Measurements from ENCODE around the gene CCNG1.

Gene CCNG1

GRCh38 chr5:163456029-163456589 is 18.7 kb downstream of the CCNG1 start:
- no peak for TF ChIP-seq CTCF (IDR thresholded peaks at IDR 0.05; ENCODE audit: extremely low read depth, insufficient read depth, missing control alignments)
- in situ Hi-C loops (cut with MboI; ENCODE audit: low pct_unique_long_range_greater_than_20kb, low sequenced_read_pairs, unreplicated experiment) = no loop called here
- DNase-seq (ENCODE audit: low spot score) = no peak

GRCh38 chr5:163456840-163457239 is 19.4 kb downstream of the CCNG1 start:
- in situ Hi-C loops (cut with MboI; ENCODE audit: low pct_unique_long_range_greater_than_20kb, low sequenced_read_pairs, unreplicated experiment) = no loop called here
- DNase-seq (ENCODE audit: low spot score) = no peak
- TF ChIP-seq CTCF (IDR thresholded peaks at IDR 0.05; ENCODE audit: extremely low read depth, insufficient read depth, missing control alignments) = no peak

GRCh38 chr5:163458778-163459385 is 21.5 kb downstream of the CCNG1 start:
- no peak for TF ChIP-seq CTCF (IDR thresholded peaks at IDR 0.05; ENCODE audit: extremely low read depth, insufficient read depth, missing control alignments)
- in situ Hi-C loops (cut with MboI; ENCODE audit: low pct_unique_long_range_greater_than_20kb, low sequenced_read_pairs, unreplicated experiment) = no loop called here
- DNase-seq (ENCODE audit: low spot score) = no peak

GRCh38 chr5:163459462-163459818 is 22.0 kb downstream of the CCNG1 start:
- TF ChIP-seq CTCF (IDR thresholded peaks at IDR 0.05; ENCODE audit: extremely low read depth, insufficient read depth, missing control alignments) = no peak
- in situ Hi-C loops (cut with MboI; ENCODE audit: low pct_unique_long_range_greater_than_20kb, low sequenced_read_pairs, unreplicated experiment) = no loop called here
- no peak for DNase-seq (ENCODE audit: low spot score)

GRCh38 chr5:163459819-163460561 is 22.6 kb downstream of the CCNG1 start, which contains the start of gene NUDCD2:
TSS of gene NUDCD2 (minus strand) at chr5:163460102. CDS start at chr5:163460050, 52 bp downstream.
- DNase-seq (ENCODE audit: low spot score) = peak; percentile 88
- in situ Hi-C loops (cut with MboI; ENCODE audit: low pct_unique_long_range_greater_than_20kb, low sequenced_read_pairs, unreplicated experiment) = no loop called here
- TF ChIP-seq CTCF (IDR thresholded peaks at IDR 0.05; ENCODE audit: extremely low read depth, insufficient read depth, missing control alignments) = peak; percentile 34

DNA sequence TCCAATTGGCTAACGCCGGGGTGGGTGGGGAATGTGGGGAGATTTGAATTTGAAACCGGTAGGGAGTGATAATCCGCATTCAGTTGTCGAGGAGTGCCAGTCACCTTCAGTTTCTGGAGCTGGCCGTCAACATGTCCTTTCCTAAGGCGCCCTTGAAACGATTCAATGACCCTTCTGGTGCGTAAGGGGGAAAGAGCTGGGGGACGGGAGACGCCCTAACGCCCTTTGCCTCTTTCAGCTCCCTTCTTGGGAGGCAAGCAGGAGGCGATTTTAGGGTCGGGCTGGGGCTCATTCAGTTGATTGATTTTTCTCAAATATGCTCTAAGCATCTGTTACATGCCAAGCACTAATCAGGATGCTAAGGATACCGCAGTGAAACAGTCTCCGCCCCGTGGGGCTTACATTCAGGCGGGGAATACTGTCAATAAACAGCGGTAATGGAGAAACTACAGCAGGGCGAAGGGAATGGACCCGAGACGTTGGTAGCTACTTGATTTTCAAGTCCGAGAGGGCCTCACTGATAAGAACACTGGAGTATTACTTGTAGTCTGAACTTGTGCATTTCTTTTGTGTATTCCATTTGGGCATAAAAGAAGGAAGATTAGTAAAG is 23.3 kb downstream of the CCNG1 start, which contains the start of gene HMMR:
HMMR (plus strand) TSS at position 71 of the 610 bp plus-strand sequence; CDS start at position 132, 61 bp downstream.
- DNase-seq (ENCODE audit: low spot score) = no peak
- TF ChIP-seq CTCF (IDR thresholded peaks at IDR 0.05; ENCODE audit: extremely low read depth, insufficient read depth, missing control alignments) = no peak
- in situ Hi-C loops (cut with MboI; ENCODE audit: low pct_unique_long_range_greater_than_20kb, low sequenced_read_pairs, unreplicated experiment) = no loop called here

All from GM13977 (cell line).